DMS79 treated with DMSO at 0.1 percent for 48 hours (cell line): ENCODE measurements around the gene FLCN.
"Not testable (repeated sequence)": the region's sequence is repeated elsewhere in the genome, so short reads cannot be mapped to it uniquely, and the experiment has no call there.

Experiments used
- DNase-seq: peaks from one replicate; lab custom pipeline; 2025; lab: John Stamatoyannopoulos, UW

Gene FLCN

GRCh38 chr17:17186051-17186450, 50.9 kb downstream of the FLCN start:
- peak; percentile 20 for DNase-seq

- not testable (repeated sequence) for DNase-seq
Measured at GRCh38 chr17:17184985-17185757, 51.8 kb downstream of the FLCN start.

GRCh38 chr17:17183744-17184143, 53.2 kb downstream of the FLCN start:
- DNase-seq, result no peak

GRCh38 chr17:17182598-17183136, 54.3 kb downstream of the FLCN start:
- DNase-seq, result peak; percentile 25

GRCh38 chr17:17181666-17182597, 55.0 kb downstream of the FLCN start:
- DNase-seq, result no peak

GRCh38 chr17:17180741-17181525, 56.0 kb downstream of the FLCN start:
- DNase-seq, result peak; percentile 31

GRCh38 chr17:17180141-17180603, 56.8 kb downstream of the FLCN start:
- no peak for DNase-seq

GRCh38 chr17:17179371-17179827, 57.6 kb downstream of the FLCN start:
- DNase-seq, result no peak

- no peak for DNase-seq
Measured at GRCh38 chr17:17177176-17177575, 59.8 kb downstream of the FLCN start.

GRCh38 chr17:17176341-17176740, 60.6 kb downstream of the FLCN start:
- no peak for DNase-seq

- no peak for DNase-seq
Measured at GRCh38 chr17:17175917-17176316, 61.1 kb downstream of the FLCN start.

- DNase-seq, result no peak
Measured at GRCh38 chr17:17175340-17175739, 61.6 kb downstream of the FLCN start.

GRCh38 chr17:17173921-17174320, 63.0 kb downstream of the FLCN start:
- no peak for DNase-seq

GRCh38 chr17:17172990-17173389, 64.0 kb downstream of the FLCN start:
- no peak for DNase-seq

GRCh38 chr17:17172001-17172939, 64.7 kb downstream of the FLCN start:
- no peak for DNase-seq

- no peak for DNase-seq
Measured at GRCh38 chr17:17171186-17171585, 65.8 kb downstream of the FLCN start.

- DNase-seq, result no peak
Measured at GRCh38 chr17:17170346-17170985, 66.5 kb downstream of the FLCN start.

- no peak for DNase-seq
Measured at GRCh38 chr17:17169396-17169795, 67.6 kb downstream of the FLCN start.

GRCh38 chr17:17168401-17168800, 68.6 kb downstream of the FLCN start:
- DNase-seq, result no peak

GRCh38 chr17:17167986-17168385, 69.0 kb downstream of the FLCN start:
- no peak for DNase-seq
